ENCODE data around the gene SLAMF8. TPM values are rescaled to one million over a fixed set of nuclear protein-coding genes. Genes with fewer than 3 reads are reported as not detected.

SLAMF8 gene
- total and polyA plus RNA-seq, 8 donors: 0.76 to 4.5 (median 2.5) TPM; not detected in 2

GRCh38 chr1:159853417-159854115 is 26.9 kb downstream of the SLAMF8 start:
- H3K4me1 ChIP-seq: peaks cover 0 to 34% (median 27%) of the 10 kb centered on the region in 4 donors
- H3K27ac ChIP-seq: peak overlapping the region; percentile 80 to 97 (median 92)
- no peaks in the 10 kb centered on the region for H3K36me3 ChIP-seq
- 19 to 26% (median 23%) methylated on average over 6 of the region's 6 CpGs for WGBS, 5 donors
- intact Hi-C loops (cut with DNase I; ENCODE audit: low total_unique reads): no loop called here
- TF ChIP-seq POLR2A (IDR thresholded peaks at IDR 0.05): no peak
- no peak for TF ChIP-seq EP300 (IDR thresholded peaks at IDR 0.05)
- TF ChIP-seq POLR2AphosphoS5 (IDR thresholded peaks at IDR 0.05): no peak
- H3K27me3 ChIP-seq: no peaks in the 10 kb centered on the region
- peak overlapping the region; percentile 55 to 73 (median 72) for H3K4me3 ChIP-seq
- no peaks in the 10 kb centered on the region for H3K9me3 ChIP-seq
- no peak for DNase-seq

GRCh38 chr1:159854116-159854692 is 27.5 kb downstream of the SLAMF8 start:
- TF ChIP-seq POLR2AphosphoS5 (IDR thresholded peaks at IDR 0.05) (peak in 2 of 3 donors; percentile 46 to 63), EP300 (IDR thresholded peaks at IDR 0.05) (no peak)
- peak overlapping the region; percentile 80 to 97 (median 92) for H3K27ac ChIP-seq
- 0 to 1% (median 1%) methylated on average over 22 to 31 of the region's 31 CpGs for WGBS, 5 donors
- H3K36me3 ChIP-seq: no peaks in the 10 kb centered on the region
- peak; percentile 85 to 93 for DNase-seq
- intact Hi-C loops (cut with DNase I; ENCODE audit: low total_unique reads): no loop called here
- H3K4me3 ChIP-seq: peak overlapping the region; percentile 55 to 73 (median 72)
- H3K27me3 ChIP-seq: no peaks in the 10 kb centered on the region
- no peaks in the 10 kb centered on the region for H3K9me3 ChIP-seq
- H3K4me1 ChIP-seq: peaks cover 0 to 34% (median 29%) of the 10 kb centered on the region in 4 donors

GRCh38 chr1:159854693-159855192 is 28.1 kb downstream of the SLAMF8 start:
- WGBS, 5 donors: 0 to 1% (median 0%) methylated on average over 26 to 59 of the region's 59 CpGs
- DNase-seq: peak; percentile 86 to 97
- Histone ChIP-seq H3K4me1 (peaks cover 0 to 37% (median 31%) of the 10 kb centered on the region in 4 donors), H3K27ac (peak overlapping the region; percentile 80 to 97 (median 92)), H3K27me3 (no peaks in the 10 kb centered on the region), H3K9me3 (no peaks in the 10 kb centered on the region), H3K4me3 (peak overlapping the region; percentile 55 to 73 (median 72)), H3K36me3 (no peaks in the 10 kb centered on the region)
- peak in 1 of 4 donors; percentile 22 for TF ChIP-seq POLR2A (IDR thresholded peaks at IDR 0.05)
- no peak for TF ChIP-seq EP300 (IDR thresholded peaks at IDR 0.05)
- TF ChIP-seq POLR2AphosphoS5 (IDR thresholded peaks at IDR 0.05): peak; percentile 66 to 94 (median 93)
- TF ChIP-seq CTCF (IDR thresholded peaks at IDR 0.05): peak in 1 of 7 experiments; percentile 15
- intact Hi-C loops (cut with DNase I; ENCODE audit: low total_unique reads): no loop called here

GRCh38 chr1:159855709-159856108 is 29.0 kb downstream of the SLAMF8 start:
- Histone ChIP-seq H3K4me1 (peaks cover 0 to 40% (median 30%) of the 10 kb centered on the region in 4 donors), H3K36me3 (no peaks in the 10 kb centered on the region), H3K27me3 (no peaks in the 10 kb centered on the region), H3K27ac (peak overlapping the region in 3 of 5 donors; percentile 92 to 97 (median 96)), H3K9me3 (no peaks in the 10 kb centered on the region), H3K4me3 (peak overlapping the region in 1 of 4 donors; percentile 73)
- WGBS, 5 donors: 83 to 90% (median 85%) methylated on average over 33 to 34 of the region's 34 CpGs
- intact Hi-C loops (cut with DNase I; ENCODE audit: low total_unique reads): no loop called here
- TF ChIP-seq CTCF (IDR thresholded peaks at IDR 0.05) (no peak), POLR2AphosphoS5 (IDR thresholded peaks at IDR 0.05) (no peak), EP300 (IDR thresholded peaks at IDR 0.05) (no peak), POLR2A (IDR thresholded peaks at IDR 0.05) (no peak)
- DNase-seq: no peak

GRCh38 chr1:159856576-159856975 is 29.9 kb downstream of the SLAMF8 start:
- no peaks in the 10 kb centered on the region for H3K9me3 ChIP-seq
- peaks cover 0 to 3% (median 0%) of the 10 kb centered on the region in 4 donors for H3K36me3 ChIP-seq
- TF ChIP-seq POLR2AphosphoS5 (IDR thresholded peaks at IDR 0.05) (no peak), POLR2A (IDR thresholded peaks at IDR 0.05) (no peak), CTCF (IDR thresholded peaks at IDR 0.05) (no peak), EP300 (IDR thresholded peaks at IDR 0.05) (no peak)
- H3K4me3 ChIP-seq: no peak overlapping the region
- 92 to 96% (median 95%) methylated on average over 1 of the region's 1 CpG for WGBS, 5 donors
- peaks cover 0 to 40% (median 30%) of the 10 kb centered on the region in 4 donors for H3K4me1 ChIP-seq
- H3K27ac ChIP-seq: peak overlapping the region in 1 of 5 donors; percentile 96
- no peak for DNase-seq
- intact Hi-C loops (cut with DNase I; ENCODE audit: low total_unique reads): no loop called here
- no peaks in the 10 kb centered on the region for H3K27me3 ChIP-seq
